SKM-1 (cell line): ENCODE data around the gene FSD2.
A peak's percentile ranks its signal among the peaks of the same experiment; 100 is the strongest.
"Not testable (repeated sequence)": the region's sequence is repeated elsewhere in the genome, so short reads cannot be mapped to it uniquely, and the experiment has no call there.

Source experiments
- DNase-seq: peaks from one replicate; lab custom pipeline; 2025; ENCODE audit not compliant: unreplicated experiment; lab: John Stamatoyannopoulos, UW

The FSD2 gene

DNA sequence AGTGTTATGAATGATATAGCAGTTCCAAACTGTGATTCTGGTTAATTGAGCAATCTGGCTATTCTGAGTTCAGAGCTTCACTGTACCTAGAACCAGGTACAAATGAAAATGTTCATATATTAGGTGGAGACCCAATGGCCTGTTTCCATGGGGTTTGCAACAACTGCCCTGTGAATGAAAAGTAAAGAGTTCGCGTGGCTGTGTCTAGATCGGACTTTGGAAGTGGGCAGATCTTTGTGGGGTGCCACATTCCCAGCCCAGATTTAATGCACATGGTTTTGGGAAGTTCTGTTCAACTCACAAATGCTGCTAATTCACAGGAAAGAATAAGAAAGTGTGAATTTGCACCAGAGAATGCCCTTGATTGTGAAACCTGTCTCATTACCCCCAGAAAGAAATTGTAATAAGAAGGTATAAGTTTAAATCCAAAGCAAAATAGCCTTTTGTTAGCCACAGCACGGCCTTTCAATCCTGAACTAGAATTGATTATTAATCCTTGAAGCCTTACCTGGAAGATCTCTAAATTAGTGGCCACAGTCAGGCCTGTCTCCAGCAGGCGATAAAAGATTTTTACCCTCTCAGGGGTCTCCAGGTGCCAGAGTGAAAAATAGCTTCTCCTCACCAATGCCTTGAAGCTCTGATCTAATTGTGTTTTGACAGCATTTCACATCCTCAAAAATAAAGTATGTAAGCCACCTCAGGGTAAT, 26.2 kb upstream of the FSD2 start:
- no peak for DNase-seq

DNA sequence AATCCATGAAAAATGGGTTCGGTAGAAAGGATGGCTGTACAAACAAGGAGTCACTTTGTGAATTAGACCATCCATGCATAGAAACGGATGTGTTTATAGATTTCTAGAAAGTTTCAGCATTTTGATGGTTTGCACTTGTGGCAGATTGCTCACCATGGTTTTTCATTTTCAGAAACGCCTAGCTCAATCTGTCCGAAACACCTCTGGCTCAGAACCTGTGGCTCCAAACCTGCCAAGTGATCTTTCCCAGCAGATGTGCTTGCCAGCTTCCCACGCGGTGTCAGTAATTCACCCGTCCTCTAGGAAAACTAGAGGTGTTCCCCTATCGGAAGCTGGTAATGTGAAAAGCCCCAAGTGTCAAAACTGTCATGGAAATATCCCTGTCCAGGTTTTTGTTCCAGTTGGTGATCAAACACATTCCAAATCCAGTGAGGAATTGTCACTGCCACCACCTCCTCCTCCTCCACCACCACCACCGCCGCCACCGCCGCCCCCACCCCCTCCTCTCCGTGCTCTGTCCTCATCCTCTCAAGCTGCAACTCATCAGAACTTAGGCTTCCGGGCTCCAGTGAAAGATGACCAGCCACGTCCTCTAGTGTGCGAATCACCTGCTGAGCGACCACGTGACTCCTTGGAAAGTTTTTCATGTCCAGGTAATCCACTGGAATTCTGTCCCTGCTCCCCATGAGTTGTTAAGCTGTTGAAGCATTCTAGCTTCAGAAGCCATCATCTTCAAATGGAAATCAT, 24.7 kb upstream of the FSD2 start:
- DNase-seq = no peak

DNA sequence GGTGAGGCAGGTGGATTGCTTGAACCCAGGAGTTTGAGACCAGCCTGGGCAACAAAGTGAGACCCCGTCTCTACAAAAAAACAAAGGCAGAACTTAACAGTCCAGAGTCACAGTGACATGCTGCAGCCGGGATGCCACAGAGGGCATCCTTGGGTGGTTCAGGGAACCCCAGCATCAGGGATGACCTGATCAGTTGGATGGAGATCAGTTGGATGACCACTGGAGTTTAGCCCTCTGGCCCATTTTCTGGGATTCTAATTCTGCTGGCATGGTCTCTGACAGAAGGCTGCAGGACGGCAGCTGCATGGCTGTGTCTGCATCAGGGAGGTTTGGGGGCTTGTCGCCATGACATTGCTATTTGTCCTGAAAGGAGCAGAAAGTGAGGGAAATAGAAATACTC, 23.4 kb upstream of the FSD2 start:
- no peak for DNase-seq

DNA sequence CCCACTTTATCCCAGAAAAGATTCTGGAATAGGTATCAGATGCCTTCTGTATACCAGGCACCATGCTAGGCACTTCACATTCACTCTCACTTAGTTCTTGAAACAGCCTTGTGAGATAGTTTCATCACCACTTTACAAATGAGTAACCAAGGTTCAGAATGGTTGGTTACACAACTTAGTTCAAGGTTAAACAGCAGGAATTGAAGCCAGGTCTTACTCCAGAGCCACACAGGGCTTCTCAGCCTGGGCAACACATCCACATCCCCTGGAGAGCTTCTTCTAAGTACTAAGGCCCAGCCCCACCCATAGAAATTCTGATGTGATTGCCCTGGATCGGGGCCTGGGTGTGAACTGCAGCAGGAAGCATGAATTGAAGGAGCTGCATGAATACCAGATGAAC, 22.2 kb upstream of the FSD2 start:
- DNase-seq = no peak

DNA sequence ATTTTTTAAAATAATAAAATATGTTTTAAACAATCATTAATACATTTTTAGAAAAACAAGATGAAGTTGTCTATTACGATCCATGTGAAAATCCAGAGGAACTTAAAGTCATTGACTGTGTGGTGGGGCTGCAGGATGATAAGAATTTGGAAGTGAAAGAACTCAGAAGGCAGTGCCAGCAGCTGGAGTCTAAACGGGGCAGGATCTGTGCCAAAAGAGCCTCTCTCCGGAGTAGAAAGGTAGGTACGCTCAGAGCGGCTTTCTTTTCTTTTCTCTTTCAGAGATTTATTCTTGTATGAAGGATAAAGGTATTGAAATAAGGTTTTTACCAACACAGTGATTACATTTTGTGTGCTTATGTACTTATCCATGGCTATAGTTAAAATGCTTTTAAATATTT, 17.2 kb upstream of the FSD2 start:
- no peak for DNase-seq

DNA sequence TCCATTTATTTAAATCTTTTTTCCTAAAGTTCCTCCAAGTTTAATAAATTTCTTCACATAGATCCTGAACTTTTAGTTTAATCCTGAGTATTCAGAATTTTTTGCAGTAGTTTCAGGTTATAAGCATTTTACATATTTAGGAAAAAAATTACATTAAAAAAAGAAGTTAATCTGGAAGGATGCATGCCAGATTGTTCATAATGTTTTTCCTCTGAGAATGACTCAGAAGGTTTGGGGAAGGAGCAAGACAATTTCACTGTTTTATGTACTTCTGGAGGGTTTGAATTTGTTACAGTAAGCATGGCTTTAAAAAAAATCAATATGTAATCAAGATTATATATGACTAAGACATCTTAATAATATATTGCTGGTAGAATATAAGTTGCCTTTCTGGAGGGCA, 16.0 kb upstream of the FSD2 start:
- DNase-seq = not testable (repeated sequence)

DNA sequence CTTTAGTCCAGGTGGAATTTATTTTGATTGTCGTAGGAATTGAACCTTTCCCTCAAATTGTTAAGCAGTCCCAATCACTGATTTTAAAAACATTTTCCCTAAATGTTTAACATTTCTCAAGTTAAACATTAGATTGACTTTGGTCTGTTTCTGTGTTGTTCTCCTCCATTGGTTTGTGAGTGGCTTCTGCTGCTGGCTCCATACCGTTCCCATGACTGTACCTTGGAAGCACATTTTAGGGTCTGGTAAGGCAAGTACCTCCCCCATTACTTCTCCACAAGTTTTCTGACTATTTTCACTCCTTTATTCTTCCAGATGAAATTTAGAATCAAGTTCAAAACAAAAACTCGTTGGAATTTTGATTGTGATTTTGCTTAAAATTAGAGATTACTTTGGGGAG, 15.5 kb upstream of the FSD2 start:
- not testable (repeated sequence) for DNase-seq

DNA sequence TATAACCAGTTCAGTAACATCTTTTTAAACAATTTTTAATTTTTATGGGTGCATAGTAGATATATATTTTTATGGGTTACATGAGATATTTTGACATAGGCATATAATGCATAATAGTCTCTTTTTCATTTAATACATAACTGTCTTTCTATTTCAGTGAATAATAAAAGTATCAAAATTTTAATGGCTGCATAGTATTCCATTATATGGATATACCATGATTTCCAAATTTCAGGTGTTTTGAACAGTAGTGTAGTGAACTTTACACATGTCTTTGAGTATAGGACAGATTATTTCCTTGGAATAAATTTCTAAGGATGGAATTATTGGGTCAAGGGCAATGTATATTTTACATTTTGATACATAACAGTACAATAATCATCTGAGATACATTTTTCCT, 14.3 kb upstream of the FSD2 start:
- no peak for DNase-seq

DNA sequence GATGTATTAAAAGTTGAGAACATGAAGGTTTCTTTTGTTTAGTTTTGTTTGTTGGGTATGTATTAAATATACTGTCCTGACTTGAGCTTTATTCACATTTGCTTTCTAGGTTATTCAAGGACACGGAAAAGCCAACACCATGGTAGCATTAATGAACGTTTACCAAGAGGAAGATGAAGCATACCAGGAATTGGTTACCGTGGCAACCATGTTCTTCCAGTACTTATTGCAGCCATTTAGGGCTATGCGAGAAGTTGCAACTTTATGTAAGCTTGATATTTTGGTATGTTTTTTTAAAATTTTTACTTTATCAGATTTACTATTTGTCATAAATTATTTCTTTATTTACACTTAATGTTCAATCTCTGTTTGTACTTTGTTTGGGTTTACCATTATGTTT, 7.1 kb upstream of the FSD2 start:
- DNase-seq = no peak

DNA sequence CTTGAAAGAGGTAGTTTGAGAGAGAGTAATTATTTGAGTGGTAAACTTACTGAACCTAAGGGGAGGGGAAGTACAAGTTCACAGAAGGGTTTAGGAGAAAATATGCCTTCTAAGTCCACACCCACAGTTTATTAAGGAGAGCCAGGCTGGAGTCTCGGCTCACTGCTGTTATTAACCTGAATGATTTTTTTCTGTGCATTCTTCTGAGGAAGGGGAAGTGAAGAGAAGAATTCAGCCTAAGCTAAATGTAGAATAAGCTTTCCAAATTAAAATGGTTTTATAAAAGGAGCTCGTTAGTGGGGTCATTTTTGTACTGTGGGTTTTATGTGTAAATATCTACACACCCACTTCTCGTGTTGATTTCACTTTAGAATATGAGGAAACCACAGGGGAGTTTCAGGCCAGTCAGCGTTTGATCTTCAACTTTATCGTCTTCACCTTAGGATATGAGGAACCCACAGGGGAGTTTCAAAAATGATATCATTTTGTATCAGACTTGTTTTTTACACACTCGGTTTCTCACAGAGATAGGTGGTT, 5.1 kb upstream of the FSD2 start:
- DNase-seq = peak; percentile 30

DNA sequence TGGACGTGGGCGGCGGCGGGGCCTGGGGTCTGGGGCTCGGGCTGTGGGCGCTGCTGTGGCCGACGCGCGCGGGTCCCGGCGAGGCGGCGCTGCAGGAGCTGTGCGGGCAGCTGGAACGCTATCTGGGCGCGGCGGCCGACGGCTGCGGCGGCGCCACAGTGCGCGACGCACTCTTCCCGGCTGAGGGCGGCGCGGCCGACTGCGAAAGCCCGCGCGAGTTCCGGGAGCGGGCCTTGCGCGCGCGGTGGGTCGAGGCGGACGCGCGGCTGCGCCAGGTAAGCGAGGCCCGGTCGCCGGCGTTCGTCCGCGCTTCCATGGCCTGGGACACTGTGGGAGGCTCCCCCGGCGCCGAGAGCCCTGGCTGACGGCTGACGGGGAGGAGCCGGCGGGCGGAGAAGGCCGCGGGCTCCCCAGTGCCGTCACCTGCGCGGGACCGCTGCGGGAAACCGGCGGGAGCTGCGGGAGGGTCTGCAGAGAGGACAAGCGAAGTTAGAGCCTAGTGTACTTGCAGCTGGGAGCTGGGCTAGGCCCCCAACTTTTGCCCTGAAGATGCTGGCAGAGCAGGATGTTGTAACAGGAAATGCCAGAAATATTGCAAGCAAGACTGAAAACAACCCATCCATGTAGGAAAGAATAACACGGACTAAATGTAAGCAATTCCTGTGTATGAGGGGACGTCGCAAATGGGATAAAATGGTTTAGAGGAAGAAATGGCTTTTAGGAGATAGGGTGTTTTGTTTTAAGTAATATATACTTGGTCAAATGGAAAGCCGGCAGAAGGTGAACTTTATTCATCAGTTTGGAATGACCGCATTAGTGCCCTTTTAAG, 4.4 kb upstream of the FSD2 start:
- DNase-seq = peak; percentile 30

DNA sequence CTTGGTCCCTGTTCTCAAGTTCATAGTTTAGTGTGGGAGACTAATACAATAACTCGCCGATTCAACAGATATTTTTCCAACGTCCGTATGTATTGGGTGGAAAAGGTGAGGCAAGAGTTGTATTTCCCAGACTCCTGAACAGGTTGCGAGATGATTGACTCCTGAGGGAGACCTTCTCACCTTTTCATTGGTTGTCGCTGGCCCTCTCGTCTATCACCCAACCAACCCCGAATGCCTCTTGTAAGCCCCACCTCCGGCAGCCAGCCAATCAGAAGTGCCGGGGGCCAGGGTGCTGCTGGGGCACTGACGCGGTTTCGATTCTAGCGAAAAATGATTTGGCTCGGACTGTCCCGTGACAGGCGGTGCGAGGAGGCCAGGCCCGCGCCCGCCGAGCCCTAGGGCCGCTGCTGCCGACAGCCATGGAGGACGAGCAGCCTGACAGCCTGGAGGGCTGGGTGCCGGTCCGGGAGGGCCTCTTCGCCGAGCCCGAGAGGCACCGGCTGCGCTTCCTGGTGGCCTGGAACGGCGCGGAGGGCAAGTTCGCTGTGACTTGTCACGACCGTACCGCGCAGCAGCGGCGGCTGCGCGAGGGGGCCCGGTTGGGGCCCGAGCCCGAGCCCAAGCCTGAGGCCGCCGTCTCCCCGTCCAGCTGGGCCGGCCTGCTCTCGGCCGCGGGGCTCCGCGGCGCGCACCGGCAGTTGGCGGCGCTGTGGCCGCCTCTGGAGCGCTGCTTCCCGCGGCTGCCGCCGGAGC, 3.6 kb upstream of the FSD2 start, which contains the start of gene WHAMM:
Gene WHAMM, plus strand, starts transcription at position 321 of the 753 bp plus-strand sequence. Its CDS starts 99 bp downstream, at position 420.
- DNase-seq = peak; percentile 88

DNA sequence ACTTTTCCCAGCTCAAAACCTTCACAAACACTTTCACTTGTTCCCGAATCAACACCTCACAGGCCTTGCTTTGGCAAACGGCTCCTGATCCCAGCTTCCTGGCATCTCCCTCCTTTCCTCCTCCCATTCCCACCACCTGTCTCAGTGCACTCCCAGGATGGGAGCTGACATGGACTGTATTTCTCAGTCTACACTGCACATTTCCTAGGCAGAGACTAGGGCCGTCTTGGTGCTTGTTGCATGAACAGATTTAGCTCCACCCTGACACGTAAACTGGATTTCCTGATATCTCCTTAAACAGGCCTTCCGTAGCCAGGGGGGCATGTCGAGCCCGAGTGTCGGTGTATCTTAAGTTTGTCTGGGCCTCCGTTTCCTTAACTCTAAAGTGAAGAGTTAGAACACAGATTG, 2.8 kb upstream of the FSD2 start:
- DNase-seq = no peak

DNA sequence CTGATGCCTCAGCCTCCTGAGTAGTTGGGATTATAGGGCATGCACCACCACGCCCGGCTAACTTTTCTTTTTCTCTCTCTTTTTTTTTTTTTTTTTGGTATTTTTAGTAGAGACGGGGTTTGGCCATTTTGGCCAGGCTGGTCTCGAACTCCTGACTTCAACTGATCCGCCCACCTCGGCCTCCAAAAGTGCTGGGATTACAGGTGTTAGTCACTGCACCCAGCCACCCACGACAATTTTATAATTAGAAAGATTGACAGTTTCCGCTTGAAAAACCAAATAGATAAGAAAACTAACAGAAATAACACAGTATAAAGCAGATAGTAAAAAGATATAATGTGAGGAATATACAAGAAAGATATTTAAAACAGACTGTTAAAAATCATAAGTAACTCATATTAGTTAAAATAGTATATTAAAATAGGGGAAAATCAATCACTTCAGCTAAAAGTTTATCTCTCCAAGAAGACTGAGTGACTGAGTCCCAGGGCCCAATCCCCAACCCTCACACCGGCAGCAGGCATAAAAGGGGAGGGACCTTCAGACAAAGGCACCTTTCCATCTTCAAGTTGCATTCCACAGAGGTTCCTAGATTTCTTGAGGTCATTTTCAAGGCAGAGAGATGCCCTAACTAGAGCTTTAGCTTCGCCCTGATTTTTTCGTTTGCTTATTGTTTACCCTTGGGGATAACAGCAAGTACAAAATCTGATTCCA, 2.2 kb upstream of the FSD2 start:
- DNase-seq = no peak

DNA sequence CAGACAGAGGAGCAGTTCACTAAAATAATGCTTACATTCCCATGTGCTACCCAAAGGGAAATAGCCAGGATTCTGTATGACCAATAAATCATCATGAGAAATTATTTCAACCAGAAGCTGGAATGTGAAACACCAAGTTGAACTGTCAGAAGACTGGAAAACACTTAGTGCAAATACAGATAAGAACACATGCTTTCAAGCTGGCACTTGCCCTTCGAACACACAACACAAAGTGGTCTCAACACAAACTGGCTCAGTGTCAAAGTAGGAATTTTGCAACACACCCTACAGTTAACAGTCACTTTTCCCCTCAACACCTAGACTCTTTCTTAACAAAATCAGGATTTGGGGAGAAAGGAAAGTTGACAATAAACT, 1.3 kb downstream of the FSD2 start:
- DNase-seq = no peak

DNA sequence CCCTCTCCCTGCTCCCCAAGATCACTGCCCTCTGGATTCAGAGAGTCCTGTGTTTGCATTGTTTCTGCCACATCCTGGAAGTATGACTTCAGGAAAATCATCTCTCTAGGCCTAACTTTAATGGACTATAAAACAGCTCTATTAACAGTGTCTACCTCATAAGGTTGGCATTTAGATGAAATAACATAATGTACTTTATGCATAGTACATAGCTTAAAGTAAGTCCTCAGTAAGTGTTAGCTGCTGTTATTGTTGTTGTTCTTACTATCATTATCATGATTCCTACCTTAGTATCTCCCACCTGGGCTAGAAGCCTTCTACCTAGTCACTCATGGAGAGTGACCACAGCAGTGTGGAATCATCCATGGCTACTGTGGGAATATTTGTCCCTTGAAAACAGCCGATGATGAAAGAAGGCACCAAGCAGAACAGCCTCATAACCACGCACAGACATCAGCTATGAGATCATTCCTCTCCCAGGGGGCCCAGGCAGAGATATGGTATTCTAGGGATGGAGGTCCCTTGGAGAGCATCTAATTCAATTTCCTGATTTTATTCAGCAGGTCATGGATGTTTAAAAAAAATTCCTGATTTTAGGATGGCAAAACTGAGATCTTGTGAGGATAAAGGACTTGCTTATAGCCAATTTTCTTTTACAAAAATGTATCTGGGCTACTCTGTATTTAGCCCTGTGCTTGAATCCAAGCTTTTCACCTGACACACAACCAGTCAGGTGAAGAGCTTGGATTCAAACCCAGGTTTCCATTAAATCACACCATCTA, 1.9 kb downstream of the FSD2 start:
- no peak for DNase-seq

DNA sequence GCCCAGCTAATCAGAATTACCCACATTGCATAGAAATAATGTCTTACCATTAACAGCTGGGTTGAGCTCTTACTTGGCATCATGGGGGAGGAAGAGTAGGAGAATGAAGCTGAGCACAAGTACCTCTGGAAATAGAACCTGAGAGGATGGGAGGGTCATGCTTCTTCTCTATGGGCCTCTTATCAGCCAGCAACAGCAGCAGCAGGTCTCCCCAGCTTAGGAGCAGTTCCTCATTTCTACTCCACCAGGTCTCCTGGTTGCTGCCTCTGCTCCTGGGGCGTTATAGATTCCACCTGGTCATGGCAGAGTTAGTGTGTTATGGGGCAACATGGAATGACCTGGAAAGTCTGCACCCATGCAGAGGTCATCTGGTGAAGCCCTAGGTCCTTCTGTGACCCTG, 3.4 kb downstream of the FSD2 start:
- DNase-seq = peak; percentile 22

DNA sequence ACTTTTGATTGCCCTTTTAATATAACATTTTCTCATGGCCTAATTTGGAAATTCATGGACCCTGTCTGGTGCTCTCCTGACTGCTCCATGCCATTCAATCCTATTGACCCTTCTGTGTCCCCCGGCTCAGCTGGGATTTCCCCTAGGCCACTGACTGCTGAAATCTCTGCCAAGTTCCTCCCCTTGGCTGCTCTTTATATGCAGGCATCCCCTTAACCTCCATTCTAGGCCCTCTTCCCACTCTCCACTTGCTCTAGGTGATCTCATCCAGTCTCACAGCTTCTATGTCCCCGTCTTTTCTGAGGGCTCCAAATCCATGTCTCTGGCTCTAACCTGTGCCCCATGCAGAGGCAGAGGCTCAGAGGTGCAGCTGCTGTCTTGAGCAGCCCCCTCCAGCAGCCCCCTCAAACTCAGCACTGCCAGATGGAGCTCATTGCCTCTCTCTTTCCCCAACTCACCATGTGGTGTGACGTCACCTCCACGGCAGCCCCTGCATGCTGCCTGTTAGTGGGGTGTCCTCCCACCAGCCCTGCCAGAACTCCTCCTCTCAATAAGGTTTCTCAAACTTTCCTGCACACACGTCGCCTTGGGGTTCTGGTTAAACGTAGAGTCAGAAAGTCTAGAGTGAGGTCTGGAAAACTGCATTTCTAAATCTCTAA, 6.6 kb downstream of the FSD2 start:
- DNase-seq = no peak
